B cell (primary cell): ENCODE results near the gene PFDN1. TPM values are rescaled to one million over a fixed set of nuclear protein-coding genes. Genes with fewer than 3 reads are reported as not detected.

Source experiments
- ATAC-seq: fragments of 200-7000 bp; cut with Tn5 transposase; one replicate; pipeline ENCODE4 v1.10.0; 2021; ENCODE audit warnings: low read depth, mild to moderate bottlenecking, moderate number of reproducible peaks, moderate library complexity
- CTCF ChIA-PET: fragments of 350-600 bp; sonication (Branson Sonifier 250); formaldehyde crosslinking; loops from one replicate; lab custom pipeline; 2021; ENCODE audit warnings: antibody characterized with exemption, inconsistent platforms; lab: Charles Lee
- POLR2A ChIA-PET: fragments of 350-600 bp; sonication (Branson Sonifier 250); formaldehyde crosslinking; loops from one replicate; lab custom pipeline; 2021; ENCODE audit warnings: antibody characterized with exemption; lab: Charles Lee
- DNase-seq: peaks from one replicate; pipeline ENCODE4 v3.0.0; 2013
- H2AFZ ChIP-seq: 2 replicates; pipeline ENCODE4 v1.6.1; 2012; ENCODE audit warnings: mild to moderate bottlenecking, low read depth, low read length; ENCODE audit not compliant: insufficient read depth, poor library complexity, severe bottlenecking
- H3K27ac ChIP-seq, 2 donors: 1 replicate in 1 of 2; 2 replicates in 1 of 2; pipeline ENCODE4 v1.5.1; 2012 to 2013; ENCODE audit warnings: low read length in 2 of 2, mild to moderate bottlenecking in 2 of 2, moderate library complexity in 1 of 2
- H3K27me3 ChIP-seq, 4 experiments: fragments of 200-600 bp in 1 of 4; sonication (generic) in 1 of 4; replicated peaks in 1 of 4; 1 replicate in 2 of 4; 2 replicates in 2 of 4; pipeline versions ENCODE4 v1.6.1 to v1.7.0; 2013 to 2016; ENCODE audit warnings: low read length in 3 of 4, mild to moderate bottlenecking in 2 of 4, mixed read lengths in 1 of 4, moderate library complexity in 1 of 4; ENCODE audit not compliant: insufficient read depth in 4 of 4, control insufficient read depth in 3 of 4; ENCODE audit errors: control extremely low read depth in 1 of 4
- H3K36me3 ChIP-seq, 2 experiments: replicated peaks in 1 of 2; 1 replicate in 1 of 2; 2 replicates in 1 of 2; pipeline versions ENCODE4 v1.6.1 to v1.7.1; 2013; ENCODE audit warnings: low read length in 1 of 2; ENCODE audit not compliant: insufficient read depth in 2 of 2, control insufficient read depth in 1 of 2; ENCODE audit errors: control extremely low read depth in 1 of 2, extremely low read depth in 1 of 2
- H3K4me1 ChIP-seq, 2 donors: fragments of 200-600 bp in 1 of 2; sonication (generic) in 1 of 2; 1 replicate in 1 of 2; 2 replicates in 1 of 2; pipeline versions ENCODE4 v1.5.1 to v1.6.1; 2013 to 2017; ENCODE audit warnings: low read length in 2 of 2; ENCODE audit not compliant: control insufficient read depth in 2 of 2, insufficient read depth in 2 of 2
- H3K4me2 ChIP-seq: replicated peaks from 2 replicates; pipeline ENCODE3; 2012; ENCODE audit warnings: mild to moderate bottlenecking, low read depth, low read length; ENCODE audit not compliant: poor library complexity, severe bottlenecking
- H3K4me3 ChIP-seq, 5 experiments: fragments of 200-600 bp in 1 of 5; sonication (generic) in 1 of 5; 1 replicate in 3 of 5; 2 replicates in 2 of 5; pipeline versions ENCODE4 v1.5.1 to v1.7.0; 2011 to 2016; ENCODE audit warnings: low read length in 4 of 5, mild to moderate bottlenecking in 4 of 5, low read depth in 2 of 5, control low read depth in 1 of 5, moderate library complexity in 1 of 5; ENCODE audit not compliant: insufficient read depth in 1 of 5; ENCODE audit errors: control extremely low read depth in 1 of 5, extremely low read depth in 1 of 5
- H3K79me2 ChIP-seq: fragments of 200-600 bp; sonication (generic); one replicate; pipeline ENCODE4 v1.6.0; 2016; ENCODE audit warnings: low read length; ENCODE audit not compliant: control insufficient read depth, insufficient read depth
- H3K9ac ChIP-seq: fragments of 200-600 bp; sonication (generic); 2 replicates; pipeline ENCODE4 v1.6.1; 2017; ENCODE audit warnings: mild to moderate bottlenecking, low read length, moderate library complexity
- H3K9me3 ChIP-seq, 3 donors: one replicate each; pipeline versions ENCODE4 v1.6.1 to v1.7.1; 2013; ENCODE audit warnings: low read length in 2 of 3; ENCODE audit not compliant: control insufficient read depth in 2 of 3, insufficient read depth in 1 of 3; ENCODE audit errors: control extremely low read depth in 1 of 3
- H4K20me1 ChIP-seq: 2 replicates; pipeline ENCODE4 v1.6.0; 2012; ENCODE audit warnings: mild to moderate bottlenecking, low read length; ENCODE audit not compliant: insufficient read depth, control insufficient read depth, poor library complexity, severe bottlenecking
- H3K27ac Mint-ChIP-seq: one replicate; pipeline ENCODE4 v1.8.0; 2021; ENCODE audit warnings: mixed read lengths
- H3K27me3 Mint-ChIP-seq: one replicate; pipeline ENCODE4 v1.8.0; 2021; ENCODE audit warnings: mixed read lengths
- H3K4me1 Mint-ChIP-seq: one replicate; pipeline ENCODE4 v1.8.0; 2021; ENCODE audit warnings: mixed read lengths
- H3K4me3 Mint-ChIP-seq: one replicate; pipeline ENCODE4 v1.8.0; 2021; ENCODE audit warnings: mixed read lengths
- H3K9me3 Mint-ChIP-seq: one replicate; pipeline ENCODE4 v1.8.0; 2022; ENCODE audit warnings: mixed read lengths; ENCODE audit not compliant: insufficient read depth
- EZH2 ChIP-seq: IDR thresholded peaks from 2 replicates; pipeline ENCODE4 v1.6.1; 2012; ENCODE audit warnings: borderline replicate concordance, low read depth, mild to moderate bottlenecking, moderate library complexity, low read length; ENCODE audit not compliant: insufficient read depth, poor library complexity, severe bottlenecking
- WGBS: methylation state at CpG from one replicate; pipeline ENCODE4 v1.1.5; 2013; ENCODE audit warnings: missing lambda C conversion rate; ENCODE audit not compliant: insufficient coverage; 5-methylcytosine and 5-hydroxymethylcytosine counted together
- intact Hi-C: fragments of 100-400 bp; cut with micrococcal nuclease; formaldehyde crosslinking; loops from one replicate; pipeline ENCODE4 v1.10.0; 2022
- polyA plus RNA-seq: library from polyadenylated mRNA; depleted of rRNA; stranded (reverse); fragments of >200 nt; gene quantifications from 2 replicates; pipeline ENCODE4 v1.2.3, GENCODE V29; 2012
- total RNA-seq, 2 donors: library from RNA; stranded (reverse); fragments of 120-200 nt in 1 of 2; gene quantifications; 1 replicate in 1 of 2; 2 replicates in 1 of 2; pipeline versions ENCODE4 v1.2.3 to v1.2.4, GENCODE V29; 2013 to 2022
- TF ChIP-seq, protein P1 (sequence below): fragments of 200-600 bp; IDR thresholded peaks from one replicate; pipeline ENCODE4 v1.8.0; 2022; ENCODE audit warnings: antibody characterized with exemption, mild to moderate bottlenecking

Gene PFDN1
- total and polyA plus RNA-seq, 2 donors (not counting 1 experiment from before 2014, with no cell fraction given) = 30.3 to 31.2 TPM

- POLR2A ChIA-PET = no interaction called here
- intact Hi-C loops = no loop called here
- peaks cover 21% of the 10 kb centered on the region for H3K27me3 Mint-ChIP-seq
- no peaks in the 10 kb centered on the region for H3K4me1 Mint-ChIP-seq
- H3K27me3 ChIP-seq = no peaks in the 10 kb centered on the region
- no peak for ATAC-seq
- no peak for DNase-seq
- H3K9ac ChIP-seq = no peak overlapping the region
- CTCF ChIA-PET = interaction anchor here (0.6 kb wide), 1 partner anchor 66 kb away, joined by 4 read pairs; no protein-coding TSS in a partner anchor
- H3K9me3 Mint-ChIP-seq = no peaks in the 10 kb centered on the region
- no peaks in the 10 kb centered on the region for H3K4me1 ChIP-seq
- no peaks in the 10 kb centered on the region for H4K20me1 ChIP-seq
- H3K4me2 ChIP-seq = no peak overlapping the region
- no peak overlapping the region for H2AFZ ChIP-seq
- WGBS = 88% methylated on average over 1 of the region's 2 CpGs
- H3K4me3 ChIP-seq = no peak overlapping the region
- no peaks in the 10 kb centered on the region for H3K9me3 ChIP-seq
- no peak overlapping the region for H3K27ac Mint-ChIP-seq
- no peak overlapping the region for H3K27ac ChIP-seq
- no peak overlapping the region for H3K4me3 Mint-ChIP-seq
- H3K79me2 ChIP-seq = no peaks in the 10 kb centered on the region
- no peak for TF ChIP-seq EZH2
- TF ChIP-seq, protein P1, sequence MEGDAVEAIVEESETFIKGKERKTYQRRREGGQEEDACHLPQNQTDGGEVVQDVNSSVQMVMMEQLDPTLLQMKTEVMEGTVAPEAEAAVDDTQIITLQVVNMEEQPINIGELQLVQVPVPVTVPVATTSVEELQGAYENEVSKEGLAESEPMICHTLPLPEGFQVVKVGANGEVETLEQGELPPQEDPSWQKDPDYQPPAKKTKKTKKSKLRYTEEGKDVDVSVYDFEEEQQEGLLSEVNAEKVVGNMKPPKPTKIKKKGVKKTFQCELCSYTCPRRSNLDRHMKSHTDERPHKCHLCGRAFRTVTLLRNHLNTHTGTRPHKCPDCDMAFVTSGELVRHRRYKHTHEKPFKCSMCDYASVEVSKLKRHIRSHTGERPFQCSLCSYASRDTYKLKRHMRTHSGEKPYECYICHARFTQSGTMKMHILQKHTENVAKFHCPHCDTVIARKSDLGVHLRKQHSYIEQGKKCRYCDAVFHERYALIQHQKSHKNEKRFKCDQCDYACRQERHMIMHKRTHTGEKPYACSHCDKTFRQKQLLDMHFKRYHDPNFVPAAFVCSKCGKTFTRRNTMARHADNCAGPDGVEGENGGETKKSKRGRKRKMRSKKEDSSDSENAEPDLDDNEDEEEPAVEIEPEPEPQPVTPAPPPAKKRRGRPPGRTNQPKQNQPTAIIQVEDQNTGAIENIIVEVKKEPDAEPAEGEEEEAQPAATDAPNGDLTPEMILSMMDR = no peak
- H3K36me3 ChIP-seq = no peaks in the 10 kb centered on the region
Measured at GRCh38 chr5:140310434-140310833, 7.5 kb upstream of the PFDN1 start.

- WGBS = 100% methylated on average over 3 of the region's 3 CpGs
- H3K4me3 Mint-ChIP-seq = no peak overlapping the region
- H3K36me3 ChIP-seq = no peaks in the 10 kb centered on the region
- ChIA-PET CTCF (interaction anchor here (1.4 kb wide), 1 partner anchor 37 kb away, joined by 5 read pairs; the partner anchor contains the start of gene HBEGF), POLR2A (no interaction called here)
- no peak overlapping the region for H3K27ac ChIP-seq
- H3K4me1 Mint-ChIP-seq = no peaks in the 10 kb centered on the region
- H2AFZ ChIP-seq = no peak overlapping the region
- DNase-seq (no peak), ATAC-seq (no peak)
- H3K4me1 ChIP-seq = no peaks in the 10 kb centered on the region
- H3K27me3 Mint-ChIP-seq = peaks cover 21% of the 10 kb centered on the region
- H3K9ac ChIP-seq = no peak overlapping the region
- H3K79me2 ChIP-seq = no peaks in the 10 kb centered on the region
- no peak overlapping the region for H3K4me3 ChIP-seq
- H3K9me3 ChIP-seq = no peaks in the 10 kb centered on the region
- no peaks in the 10 kb centered on the region for H3K27me3 ChIP-seq
- no peak for TF ChIP-seq EZH2
- TF ChIP-seq, protein P1 = no peak
- H3K4me2 ChIP-seq = no peak overlapping the region
- intact Hi-C loops = loop anchor here (10.0 kb wide), 1 partner anchor 255 kb away; the partner anchor contains the start of genes APBB3 and SLC35A4
- no peak overlapping the region for H3K27ac Mint-ChIP-seq
- H4K20me1 ChIP-seq = no peaks in the 10 kb centered on the region
- no peaks in the 10 kb centered on the region for H3K9me3 Mint-ChIP-seq
Measured at GRCh38 chr5:140309706-140310249, 6.9 kb upstream of the PFDN1 start.
